Neural cell (in vitro differentiated cells): Measurements from ENCODE around the gene YIF1B.

Experiments
- EP300 ChIP-seq: fragments of 450-650 bp; conservative IDR thresholded peaks from 2 replicates; pipeline ENCODE4 v1.6.1; 2014; ENCODE audit warnings: antibody characterized with exemption, mild to moderate bottlenecking, moderate library complexity; ENCODE audit not compliant: poor library complexity, severe bottlenecking
- EZH2 ChIP-seq: fragments of 200-600, 300-800 bp; shearing (Covaris generic), sonication (generic); IDR thresholded peaks from 2 replicates; pipeline ENCODE4 v1.6.1; 2014; ENCODE audit warnings: antibody characterized with exemption, low read length, borderline replicate concordance, mild to moderate bottlenecking; ENCODE audit not compliant: insufficient read depth, poor library complexity, severe bottlenecking
- MXI1 ChIP-seq: fragments of 450-650 bp; conservative IDR thresholded peaks from 2 replicates; pipeline ENCODE4 v1.6.1; 2014; ENCODE audit warnings: antibody characterized with exemption, mild to moderate bottlenecking; ENCODE audit not compliant: poor library complexity, severe bottlenecking
- POLR2AphosphoS5 ChIP-seq: IDR thresholded peaks from 2 replicates; pipeline ENCODE4 v1.6.1; 2012
- RAD21 ChIP-seq: fragments of 450-650 bp; conservative IDR thresholded peaks from 2 replicates; pipeline ENCODE4 v1.6.1; 2014; ENCODE audit warnings: antibody characterized with exemption, mild to moderate bottlenecking, moderate library complexity
- TAF1 ChIP-seq: IDR thresholded peaks from 2 replicates; pipeline ENCODE4 v1.6.1; 2012; ENCODE audit warnings: low read depth
- TF ChIP-seq, protein P1 (sequence below): fragments of 450-650 bp; IDR thresholded peaks from 2 replicates; pipeline ENCODE4 v1.5.1; 2014; ENCODE audit warnings: antibody characterized with exemption, mild to moderate bottlenecking, moderate library complexity; ENCODE audit not compliant: poor library complexity, severe bottlenecking
- TF ChIP-seq, protein P2 (sequence below): IDR thresholded peaks from 2 replicates; pipeline ENCODE4 v1.6.1; 2012; ENCODE audit warnings: borderline replicate concordance

DNA sequence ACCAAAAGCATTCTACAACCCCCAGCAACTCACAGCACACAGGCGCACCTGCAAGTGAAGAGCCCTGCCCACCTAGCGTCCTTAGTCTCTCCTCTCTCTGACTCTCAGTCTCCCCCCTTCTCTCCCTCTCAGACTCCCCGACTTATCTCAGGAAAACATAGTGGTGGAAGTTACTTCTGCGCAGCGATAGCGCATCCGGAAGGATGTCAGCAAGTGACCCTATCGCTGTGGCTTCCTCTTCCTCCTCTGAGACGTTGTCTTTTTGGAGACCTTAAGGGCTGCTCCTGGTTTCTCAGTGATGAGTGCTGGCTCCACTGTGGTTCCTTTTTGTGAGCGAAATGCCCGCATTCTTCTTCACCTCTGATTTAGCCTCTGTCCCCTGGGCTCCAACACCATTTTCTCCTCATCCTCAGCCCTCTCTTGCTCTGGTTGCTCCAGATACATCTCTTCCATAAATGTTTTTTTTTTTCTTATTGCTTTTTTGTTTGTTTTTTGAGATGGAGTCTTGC, 1.4 kb upstream of the YIF1B start:
- no peak for TF ChIP-seq POLR2AphosphoS5
- TF ChIP-seq, protein P1, sequence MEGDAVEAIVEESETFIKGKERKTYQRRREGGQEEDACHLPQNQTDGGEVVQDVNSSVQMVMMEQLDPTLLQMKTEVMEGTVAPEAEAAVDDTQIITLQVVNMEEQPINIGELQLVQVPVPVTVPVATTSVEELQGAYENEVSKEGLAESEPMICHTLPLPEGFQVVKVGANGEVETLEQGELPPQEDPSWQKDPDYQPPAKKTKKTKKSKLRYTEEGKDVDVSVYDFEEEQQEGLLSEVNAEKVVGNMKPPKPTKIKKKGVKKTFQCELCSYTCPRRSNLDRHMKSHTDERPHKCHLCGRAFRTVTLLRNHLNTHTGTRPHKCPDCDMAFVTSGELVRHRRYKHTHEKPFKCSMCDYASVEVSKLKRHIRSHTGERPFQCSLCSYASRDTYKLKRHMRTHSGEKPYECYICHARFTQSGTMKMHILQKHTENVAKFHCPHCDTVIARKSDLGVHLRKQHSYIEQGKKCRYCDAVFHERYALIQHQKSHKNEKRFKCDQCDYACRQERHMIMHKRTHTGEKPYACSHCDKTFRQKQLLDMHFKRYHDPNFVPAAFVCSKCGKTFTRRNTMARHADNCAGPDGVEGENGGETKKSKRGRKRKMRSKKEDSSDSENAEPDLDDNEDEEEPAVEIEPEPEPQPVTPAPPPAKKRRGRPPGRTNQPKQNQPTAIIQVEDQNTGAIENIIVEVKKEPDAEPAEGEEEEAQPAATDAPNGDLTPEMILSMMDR = no peak
- no peak for TF ChIP-seq EP300
- no peak for TF ChIP-seq RAD21
- no peak for TF ChIP-seq EZH2
- no peak for TF ChIP-seq MXI1
- TF ChIP-seq TAF1 = no peak
- TF ChIP-seq, protein P2, sequence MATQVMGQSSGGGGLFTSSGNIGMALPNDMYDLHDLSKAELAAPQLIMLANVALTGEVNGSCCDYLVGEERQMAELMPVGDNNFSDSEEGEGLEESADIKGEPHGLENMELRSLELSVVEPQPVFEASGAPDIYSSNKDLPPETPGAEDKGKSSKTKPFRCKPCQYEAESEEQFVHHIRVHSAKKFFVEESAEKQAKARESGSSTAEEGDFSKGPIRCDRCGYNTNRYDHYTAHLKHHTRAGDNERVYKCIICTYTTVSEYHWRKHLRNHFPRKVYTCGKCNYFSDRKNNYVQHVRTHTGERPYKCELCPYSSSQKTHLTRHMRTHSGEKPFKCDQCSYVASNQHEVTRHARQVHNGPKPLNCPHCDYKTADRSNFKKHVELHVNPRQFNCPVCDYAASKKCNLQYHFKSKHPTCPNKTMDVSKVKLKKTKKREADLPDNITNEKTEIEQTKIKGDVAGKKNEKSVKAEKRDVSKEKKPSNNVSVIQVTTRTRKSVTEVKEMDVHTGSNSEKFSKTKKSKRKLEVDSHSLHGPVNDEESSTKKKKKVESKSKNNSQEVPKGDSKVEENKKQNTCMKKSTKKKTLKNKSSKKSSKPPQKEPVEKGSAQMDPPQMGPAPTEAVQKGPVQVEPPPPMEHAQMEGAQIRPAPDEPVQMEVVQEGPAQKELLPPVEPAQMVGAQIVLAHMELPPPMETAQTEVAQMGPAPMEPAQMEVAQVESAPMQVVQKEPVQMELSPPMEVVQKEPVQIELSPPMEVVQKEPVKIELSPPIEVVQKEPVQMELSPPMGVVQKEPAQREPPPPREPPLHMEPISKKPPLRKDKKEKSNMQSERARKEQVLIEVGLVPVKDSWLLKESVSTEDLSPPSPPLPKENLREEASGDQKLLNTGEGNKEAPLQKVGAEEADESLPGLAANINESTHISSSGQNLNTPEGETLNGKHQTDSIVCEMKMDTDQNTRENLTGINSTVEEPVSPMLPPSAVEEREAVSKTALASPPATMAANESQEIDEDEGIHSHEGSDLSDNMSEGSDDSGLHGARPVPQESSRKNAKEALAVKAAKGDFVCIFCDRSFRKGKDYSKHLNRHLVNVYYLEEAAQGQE = no peak
